B cell (primary cell): Measurements from ENCODE around the gene LIPT1. TPM values are rescaled to one million over a fixed set of nuclear protein-coding genes. Genes with fewer than 3 reads are reported as not detected.

Experiments used
- ATAC-seq: fragments of 200-7000 bp; cut with Tn5 transposase; one replicate; pipeline ENCODE4 v1.10.0; 2021; ENCODE audit warnings: low read depth, mild to moderate bottlenecking, moderate number of reproducible peaks, moderate library complexity
- CTCF ChIA-PET: fragments of 350-600 bp; sonication (Branson Sonifier 250); formaldehyde crosslinking; loops from one replicate; lab custom pipeline; 2021; ENCODE audit warnings: antibody characterized with exemption, inconsistent platforms; lab: Charles Lee
- POLR2A ChIA-PET: fragments of 350-600 bp; sonication (Branson Sonifier 250); formaldehyde crosslinking; loops from one replicate; lab custom pipeline; 2021; ENCODE audit warnings: antibody characterized with exemption; lab: Charles Lee
- DNase-seq: peaks from one replicate; pipeline ENCODE4 v3.0.0; 2013
- H2AFZ ChIP-seq: 2 replicates; pipeline ENCODE4 v1.6.1; 2012; ENCODE audit warnings: mild to moderate bottlenecking, low read depth, low read length; ENCODE audit not compliant: insufficient read depth, poor library complexity, severe bottlenecking
- H3K27ac ChIP-seq, 2 donors: 1 replicate in 1 of 2; 2 replicates in 1 of 2; pipeline ENCODE4 v1.5.1; 2012 to 2013; ENCODE audit warnings: low read length in 2 of 2, mild to moderate bottlenecking in 2 of 2, moderate library complexity in 1 of 2
- H3K27me3 ChIP-seq, 4 experiments: fragments of 200-600 bp in 1 of 4; sonication (generic) in 1 of 4; replicated peaks in 1 of 4; 1 replicate in 2 of 4; 2 replicates in 2 of 4; pipeline versions ENCODE4 v1.6.1 to v1.7.0; 2013 to 2016; ENCODE audit warnings: low read length in 3 of 4, mild to moderate bottlenecking in 2 of 4, mixed read lengths in 1 of 4, moderate library complexity in 1 of 4; ENCODE audit not compliant: insufficient read depth in 4 of 4, control insufficient read depth in 3 of 4; ENCODE audit errors: control extremely low read depth in 1 of 4
- H3K36me3 ChIP-seq, 2 experiments: replicated peaks in 1 of 2; 1 replicate in 1 of 2; 2 replicates in 1 of 2; pipeline versions ENCODE4 v1.6.1 to v1.7.1; 2013; ENCODE audit warnings: low read length in 1 of 2; ENCODE audit not compliant: insufficient read depth in 2 of 2, control insufficient read depth in 1 of 2; ENCODE audit errors: control extremely low read depth in 1 of 2, extremely low read depth in 1 of 2
- H3K4me1 ChIP-seq, 2 donors: fragments of 200-600 bp in 1 of 2; sonication (generic) in 1 of 2; 1 replicate in 1 of 2; 2 replicates in 1 of 2; pipeline versions ENCODE4 v1.5.1 to v1.6.1; 2013 to 2017; ENCODE audit warnings: low read length in 2 of 2; ENCODE audit not compliant: control insufficient read depth in 2 of 2, insufficient read depth in 2 of 2
- H3K4me2 ChIP-seq: replicated peaks from 2 replicates; pipeline ENCODE3; 2012; ENCODE audit warnings: mild to moderate bottlenecking, low read depth, low read length; ENCODE audit not compliant: poor library complexity, severe bottlenecking
- H3K4me3 ChIP-seq, 5 experiments: fragments of 200-600 bp in 1 of 5; sonication (generic) in 1 of 5; 1 replicate in 3 of 5; 2 replicates in 2 of 5; pipeline versions ENCODE4 v1.5.1 to v1.7.0; 2011 to 2016; ENCODE audit warnings: low read length in 4 of 5, mild to moderate bottlenecking in 4 of 5, low read depth in 2 of 5, control low read depth in 1 of 5, moderate library complexity in 1 of 5; ENCODE audit not compliant: insufficient read depth in 1 of 5; ENCODE audit errors: control extremely low read depth in 1 of 5, extremely low read depth in 1 of 5
- H3K79me2 ChIP-seq: fragments of 200-600 bp; sonication (generic); one replicate; pipeline ENCODE4 v1.6.0; 2016; ENCODE audit warnings: low read length; ENCODE audit not compliant: control insufficient read depth, insufficient read depth
- H3K9ac ChIP-seq: fragments of 200-600 bp; sonication (generic); 2 replicates; pipeline ENCODE4 v1.6.1; 2017; ENCODE audit warnings: mild to moderate bottlenecking, low read length, moderate library complexity
- H3K9me3 ChIP-seq, 3 donors: one replicate each; pipeline versions ENCODE4 v1.6.1 to v1.7.1; 2013; ENCODE audit warnings: low read length in 2 of 3; ENCODE audit not compliant: control insufficient read depth in 2 of 3, insufficient read depth in 1 of 3; ENCODE audit errors: control extremely low read depth in 1 of 3
- H4K20me1 ChIP-seq: 2 replicates; pipeline ENCODE4 v1.6.0; 2012; ENCODE audit warnings: mild to moderate bottlenecking, low read length; ENCODE audit not compliant: insufficient read depth, control insufficient read depth, poor library complexity, severe bottlenecking
- H3K27ac Mint-ChIP-seq: one replicate; pipeline ENCODE4 v1.8.0; 2021; ENCODE audit warnings: mixed read lengths
- H3K27me3 Mint-ChIP-seq: one replicate; pipeline ENCODE4 v1.8.0; 2021; ENCODE audit warnings: mixed read lengths
- H3K4me1 Mint-ChIP-seq: one replicate; pipeline ENCODE4 v1.8.0; 2021; ENCODE audit warnings: mixed read lengths
- H3K4me3 Mint-ChIP-seq: one replicate; pipeline ENCODE4 v1.8.0; 2021; ENCODE audit warnings: mixed read lengths
- H3K9me3 Mint-ChIP-seq: one replicate; pipeline ENCODE4 v1.8.0; 2022; ENCODE audit warnings: mixed read lengths; ENCODE audit not compliant: insufficient read depth
- EZH2 ChIP-seq: IDR thresholded peaks from 2 replicates; pipeline ENCODE4 v1.6.1; 2012; ENCODE audit warnings: borderline replicate concordance, low read depth, mild to moderate bottlenecking, moderate library complexity, low read length; ENCODE audit not compliant: insufficient read depth, poor library complexity, severe bottlenecking
- WGBS: methylation state at CpG from one replicate; pipeline ENCODE4 v1.1.5; 2013; ENCODE audit warnings: missing lambda C conversion rate; ENCODE audit not compliant: insufficient coverage; 5-methylcytosine and 5-hydroxymethylcytosine counted together
- intact Hi-C: fragments of 100-400 bp; cut with micrococcal nuclease; formaldehyde crosslinking; loops from one replicate; pipeline ENCODE4 v1.10.0; 2022
- polyA plus RNA-seq: library from polyadenylated mRNA; depleted of rRNA; stranded (reverse); fragments of >200 nt; gene quantifications from 2 replicates; pipeline ENCODE4 v1.2.3, GENCODE V29; 2012
- total RNA-seq, 2 donors: library from RNA; stranded (reverse); fragments of 120-200 nt in 1 of 2; gene quantifications; 1 replicate in 1 of 2; 2 replicates in 1 of 2; pipeline versions ENCODE4 v1.2.3 to v1.2.4, GENCODE V29; 2013 to 2022
- TF ChIP-seq, protein P1 (sequence below): fragments of 200-600 bp; IDR thresholded peaks from one replicate; pipeline ENCODE4 v1.8.0; 2022; ENCODE audit warnings: antibody characterized with exemption, mild to moderate bottlenecking

The LIPT1 gene
- total and polyA plus RNA-seq, 2 donors (not counting 1 experiment from before 2014, with no cell fraction given): 12.2 to 24.3 TPM

DNA sequence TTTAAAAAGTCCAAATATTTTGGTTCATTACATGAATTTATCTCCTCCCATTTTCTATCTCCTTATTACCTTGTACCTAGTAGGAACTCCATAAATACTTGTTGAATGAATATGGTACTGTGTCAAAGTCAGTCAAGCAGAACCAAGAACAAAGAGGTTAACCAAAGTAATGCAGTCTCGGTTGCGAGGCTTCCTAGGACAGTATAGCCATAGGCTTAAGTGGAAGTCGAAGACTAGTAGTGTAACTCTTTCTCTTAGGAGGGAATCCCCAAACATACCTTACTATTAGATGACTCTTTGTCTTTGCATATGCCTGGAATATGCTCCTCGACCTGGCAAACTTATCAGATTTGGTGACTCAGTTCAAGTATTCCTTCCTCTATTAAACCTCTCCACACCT is 4.8 kb downstream of the LIPT1 start:
- Histone ChIP-seq H3K36me3 (peaks cover 8 to 9% of the 10 kb centered on the region in 2 experiments), H3K4me3 (no peak overlapping the region), H4K20me1 (no peaks in the 10 kb centered on the region), H3K9me3 (no peaks in the 10 kb centered on the region), H3K27me3 (no peaks in the 10 kb centered on the region), H3K9ac (no peak overlapping the region), H3K4me1 (peaks cover 21 to 22% of the 10 kb centered on the region in 2 donors), H3K27ac (peak overlapping the region in 1 of 2 donors; percentile 66), H3K4me2 (no peak overlapping the region), H3K79me2 (peaks cover 28% of the 10 kb centered on the region), H2AFZ (no peak overlapping the region)
- ChIA-PET CTCF (no interaction called here), POLR2A (no interaction called here)
- Mint-ChIP-seq H3K27ac (peak overlapping the region; percentile 46), H3K27me3 (no peaks in the 10 kb centered on the region), H3K4me3 (no peak overlapping the region), H3K9me3 (no peaks in the 10 kb centered on the region), H3K4me1 (peaks cover 40% of the 10 kb centered on the region)
- DNase-seq (no peak), ATAC-seq (no peak)
- intact Hi-C loops: loop anchor here (10.0 kb wide), 1 partner anchor 1085 kb away; no protein-coding TSS in a partner anchor
- no CpG with 5 or more reads among the region's 4 CpGs for WGBS
- TF ChIP-seq, protein P1, sequence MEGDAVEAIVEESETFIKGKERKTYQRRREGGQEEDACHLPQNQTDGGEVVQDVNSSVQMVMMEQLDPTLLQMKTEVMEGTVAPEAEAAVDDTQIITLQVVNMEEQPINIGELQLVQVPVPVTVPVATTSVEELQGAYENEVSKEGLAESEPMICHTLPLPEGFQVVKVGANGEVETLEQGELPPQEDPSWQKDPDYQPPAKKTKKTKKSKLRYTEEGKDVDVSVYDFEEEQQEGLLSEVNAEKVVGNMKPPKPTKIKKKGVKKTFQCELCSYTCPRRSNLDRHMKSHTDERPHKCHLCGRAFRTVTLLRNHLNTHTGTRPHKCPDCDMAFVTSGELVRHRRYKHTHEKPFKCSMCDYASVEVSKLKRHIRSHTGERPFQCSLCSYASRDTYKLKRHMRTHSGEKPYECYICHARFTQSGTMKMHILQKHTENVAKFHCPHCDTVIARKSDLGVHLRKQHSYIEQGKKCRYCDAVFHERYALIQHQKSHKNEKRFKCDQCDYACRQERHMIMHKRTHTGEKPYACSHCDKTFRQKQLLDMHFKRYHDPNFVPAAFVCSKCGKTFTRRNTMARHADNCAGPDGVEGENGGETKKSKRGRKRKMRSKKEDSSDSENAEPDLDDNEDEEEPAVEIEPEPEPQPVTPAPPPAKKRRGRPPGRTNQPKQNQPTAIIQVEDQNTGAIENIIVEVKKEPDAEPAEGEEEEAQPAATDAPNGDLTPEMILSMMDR: no peak
- TF ChIP-seq EZH2: no peak

- no peak overlapping the region for H2AFZ ChIP-seq
- H3K9me3 ChIP-seq: no peaks in the 10 kb centered on the region
- Mint-ChIP-seq H3K4me1 (no peaks in the 10 kb centered on the region), H3K9me3 (no peaks in the 10 kb centered on the region), H3K27me3 (no peaks in the 10 kb centered on the region), H3K4me3 (no peak overlapping the region), H3K27ac (no peak overlapping the region)
- intact Hi-C loops: no loop called here
- H3K27ac ChIP-seq: peak overlapping the region in 1 of 2 donors; percentile 33
- no peaks in the 10 kb centered on the region for H3K4me1 ChIP-seq
- no peak overlapping the region for H3K4me2 ChIP-seq
- TF ChIP-seq, protein P1: no peak
- no peak for TF ChIP-seq EZH2
- no peak for DNase-seq
- H3K9ac ChIP-seq: no peak overlapping the region
- H3K79me2 ChIP-seq: no peaks in the 10 kb centered on the region
- POLR2A ChIA-PET: interaction anchor here (0.7 to 1.2 kb wide), 2 partner anchors 11 to 758 kb away, joined by 3 to 4 read pairs; partner anchors contain the start of genes LIPT1 and TSGA10
- no peaks in the 10 kb centered on the region for H4K20me1 ChIP-seq
- no peak overlapping the region for H3K4me3 ChIP-seq
- no peak for ATAC-seq
- CTCF ChIA-PET: no interaction called here
- no peaks in the 10 kb centered on the region for H3K27me3 ChIP-seq
- 94% methylated on average over 2 of the region's 5 CpGs for WGBS
- peaks cover 17 to 49% of the 10 kb centered on the region in 2 experiments for H3K36me3 ChIP-seq
Observed at GRCh38 chr2:99166218-99166617, 11.5 kb downstream of the LIPT1 start.
